Measurements from ENCODE around the gene NPC1. TPM values are rescaled to one million over a fixed set of nuclear protein-coding genes. Genes with fewer than 3 reads are reported as not detected.

Gene NPC1
- total and polyA plus RNA-seq, 2 donors (not counting 3 experiments of a cell fraction or from before 2014, with no cell fraction given) = 40.6 to 45.2 TPM

DNA sequence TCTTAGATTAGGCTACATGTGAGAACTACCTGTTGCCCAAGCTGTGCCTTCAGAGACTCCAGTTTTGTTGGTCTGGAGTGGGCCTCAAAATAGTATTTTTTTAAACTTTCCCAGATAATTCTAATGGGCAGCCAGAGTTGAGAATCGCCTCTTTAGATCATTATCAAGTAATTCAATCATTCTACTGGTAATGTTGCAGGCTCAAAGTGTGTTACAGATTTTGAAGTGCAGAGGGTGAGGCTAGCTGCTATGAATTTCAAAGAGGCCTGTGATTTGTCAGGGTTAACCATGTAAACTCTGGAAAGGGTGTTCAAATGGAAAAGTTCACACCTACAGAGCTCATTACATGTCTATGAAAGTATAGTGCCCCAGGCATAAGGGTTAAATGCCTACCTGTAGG, 46.3 kb upstream of the NPC1 start:
- no peak overlapping the region for H3K4me3 ChIP-seq (replicated peaks in 1 of 3; ENCODE audit: insufficient read depth in 1 of 3, low read depth in 1 of 3, low read length in 3 of 3)
- H3K27ac ChIP-seq (ENCODE audit: insufficient read depth, low read depth, low read length) = no peak overlapping the region
- intact Hi-C loops (cut with micrococcal nuclease) = no loop called here
- dilution Hi-C loops (cut with MboI; ENCODE audit: extremely low pct_ligation_motif_present, low sequenced_read_pairs) = no loop called here
- no peaks in the 10 kb centered on the region for H3K36me3 ChIP-seq (ENCODE audit: control insufficient read depth in 2 of 2, extremely low read depth in 1 of 2, insufficient read depth in 2 of 2, low read length in 2 of 2)
- ChIA-PET CTCF (interaction anchor here (1.3 to 2.3 kb wide), 2 partner anchors 11 to 70 kb away, joined by 3 to 7 read pairs; no protein-coding TSS in a partner anchor), POLR2A (no interaction called here)
- H2AFZ ChIP-seq (ENCODE audit: low read depth, low read length) = no peak overlapping the region
- no peaks in the 10 kb centered on the region for H3K9me3 ChIP-seq (replicated peaks; ENCODE audit: control insufficient read depth, insufficient read depth, low read length)
- H3K4me1 ChIP-seq (ENCODE audit: control insufficient read depth, extremely low read depth, insufficient read depth, low read length) = peaks cover 3% of the 10 kb centered on the region
- H4K20me1 ChIP-seq (replicated peaks; ENCODE audit: control insufficient read depth, extremely low read depth, insufficient read depth, low read length) = no peaks in the 10 kb centered on the region
- no peak overlapping the region for H3K9ac ChIP-seq (replicated peaks; ENCODE audit: extremely low read depth, insufficient read depth, low read length)
- no peak overlapping the region for H3K4me2 ChIP-seq (ENCODE audit: insufficient read depth, low read length)
- peaks cover 0 to 4% of the 10 kb centered on the region in 2 experiments for H3K27me3 ChIP-seq (ENCODE audit: control insufficient read depth in 2 of 2, insufficient read depth in 2 of 2, low read length in 2 of 2)
- BruUV-seq (replicated peaks) = no TSS peak
- no peaks in the 10 kb centered on the region for H3K79me2 ChIP-seq (ENCODE audit: control insufficient read depth, insufficient read depth, low read length)
- DNase-seq (ENCODE audit: low read depth, low spot score) (no peak), FAIRE-seq (no peak)
- H3K9me1 ChIP-seq (replicated peaks; ENCODE audit: control insufficient read depth, extremely low read depth, insufficient read depth, low read length) = no peaks in the 10 kb centered on the region
- no peak for TF ChIP-seq FOS (IDR thresholded peaks at IDR 0.05; ENCODE audit: borderline replicate concordance, insufficient read depth, low read length)
- no peak for TF ChIP-seq MAX (IDR thresholded peaks at IDR 0.05; ENCODE audit: insufficient read depth, insufficient read length)
- no peak for TF ChIP-seq MYC (IDR thresholded peaks at IDR 0.05; ENCODE audit: low read depth, low read length)
- TF ChIP-seq JUN (IDR thresholded peaks at IDR 0.05; ENCODE audit: borderline replicate concordance, insufficient read depth, insufficient read length, low read depth) = no peak
- no peak for TF ChIP-seq POLR2AphosphoS5 (IDR thresholded peaks at IDR 0.05; ENCODE audit: insufficient read depth, low read depth, low read length)
- TF ChIP-seq, protein P1, sequence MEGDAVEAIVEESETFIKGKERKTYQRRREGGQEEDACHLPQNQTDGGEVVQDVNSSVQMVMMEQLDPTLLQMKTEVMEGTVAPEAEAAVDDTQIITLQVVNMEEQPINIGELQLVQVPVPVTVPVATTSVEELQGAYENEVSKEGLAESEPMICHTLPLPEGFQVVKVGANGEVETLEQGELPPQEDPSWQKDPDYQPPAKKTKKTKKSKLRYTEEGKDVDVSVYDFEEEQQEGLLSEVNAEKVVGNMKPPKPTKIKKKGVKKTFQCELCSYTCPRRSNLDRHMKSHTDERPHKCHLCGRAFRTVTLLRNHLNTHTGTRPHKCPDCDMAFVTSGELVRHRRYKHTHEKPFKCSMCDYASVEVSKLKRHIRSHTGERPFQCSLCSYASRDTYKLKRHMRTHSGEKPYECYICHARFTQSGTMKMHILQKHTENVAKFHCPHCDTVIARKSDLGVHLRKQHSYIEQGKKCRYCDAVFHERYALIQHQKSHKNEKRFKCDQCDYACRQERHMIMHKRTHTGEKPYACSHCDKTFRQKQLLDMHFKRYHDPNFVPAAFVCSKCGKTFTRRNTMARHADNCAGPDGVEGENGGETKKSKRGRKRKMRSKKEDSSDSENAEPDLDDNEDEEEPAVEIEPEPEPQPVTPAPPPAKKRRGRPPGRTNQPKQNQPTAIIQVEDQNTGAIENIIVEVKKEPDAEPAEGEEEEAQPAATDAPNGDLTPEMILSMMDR (IDR thresholded peaks at IDR 0.05; ENCODE audit: extremely low read depth in 1 of 2, insufficient read depth in 1 of 2, low read depth in 1 of 2, low read length in 2 of 2) = no peak
- no peak for TF ChIP-seq GATA2 (IDR thresholded peaks at IDR 0.05; ENCODE audit: insufficient read depth, insufficient read length, low read depth, low read length)
- no peak for TF ChIP-seq POLR2A (IDR thresholded peaks at IDR 0.05; ENCODE audit: low read depth, low read length)
- TF ChIP-seq EZH2 (IDR thresholded peaks at IDR 0.05; ENCODE audit: borderline replicate concordance, low read depth, low read length, severe bottlenecking) = no peak

Measured in endothelial cell of umbilical vein (primary cell).